Spleen (tissue), 11 donors: ENCODE measurements around the gene KRTAP10-2. TPM values are rescaled to one million over a fixed set of nuclear protein-coding genes. Genes with fewer than 3 reads are reported as not detected.
"Not testable (repeated sequence)": the region's sequence is repeated elsewhere in the genome, so short reads cannot be mapped to it uniquely, and the experiment has no call there.

Source experiments
- DNase-seq: peaks from one replicate; pipeline ENCODE4 v3.0.0-alpha.2; 2020
- H3K27ac ChIP-seq, 8 donors: fragments of 200-600 bp; sonication (generic) in 7 of 8; 1 replicate in 4 of 8; 2 replicates in 4 of 8; pipeline versions ENCODE4 v1.5.0 to v1.8.0; 2016 to 2021; ENCODE audit warnings: inconsistent platforms in 4 of 8, mild to moderate bottlenecking in 4 of 8, moderate library complexity in 1 of 8
- H3K27me3 ChIP-seq, 7 donors: fragments of 200-600 bp; sonication (generic) in 6 of 7; replicated peaks in 1 of 7; 1 replicate in 4 of 7; 2 replicates in 3 of 7; pipeline versions ENCODE4 v1.5.0 to v1.8.0; 2016 to 2021; ENCODE audit warnings: inconsistent platforms in 3 of 7, mild to moderate bottlenecking in 1 of 7
- H3K36me3 ChIP-seq, 6 donors: fragments of 200-600 bp; sonication (generic) in 5 of 6; 1 replicate in 4 of 6; 2 replicates in 2 of 6; pipeline versions ENCODE4 v1.5.0 to v1.8.0; 2016 to 2021; ENCODE audit warnings: inconsistent platforms in 2 of 6
- H3K4me1 ChIP-seq, 6 donors: fragments of 200-600 bp; sonication (generic) in 5 of 6; 1 replicate in 3 of 6; 2 replicates in 3 of 6; pipeline versions ENCODE4 v1.5.0 to v1.8.0; 2016 to 2021; ENCODE audit warnings: inconsistent platforms in 3 of 6
- H3K4me3 ChIP-seq, 8 donors: fragments of 200-600 bp; sonication (generic) in 7 of 8; 1 replicate in 4 of 8; 2 replicates in 4 of 8; pipeline versions ENCODE4 v1.5.0 to v1.8.0; 2016 to 2021; ENCODE audit warnings: inconsistent platforms in 4 of 8, mild to moderate bottlenecking in 4 of 8, moderate library complexity in 2 of 8
- H3K9me3 ChIP-seq, 8 donors: fragments of 200-600 bp; sonication (generic) in 7 of 8; 1 replicate in 4 of 8; 2 replicates in 4 of 8; pipeline versions ENCODE4 v1.5.0 to v1.8.0; 2016 to 2021; ENCODE audit warnings: inconsistent platforms in 4 of 8
- CTCF ChIP-seq, 11 experiments: fragments of 200-600 bp in 7 of 11; fragments of 450-650 bp in 4 of 11; sonication (generic) in 4 of 11; IDR thresholded peaks in 8 of 11; conservative IDR thresholded peaks in 3 of 11; 1 replicate in 7 of 11; 2 replicates in 4 of 11; pipeline versions ENCODE4 v1.4.0 to v1.8.0; 2016 to 2021; ENCODE audit warnings: antibody characterized with exemption in 11 of 11, inconsistent platforms in 4 of 11, mild to moderate bottlenecking in 1 of 11
- POLR2A ChIP-seq, 3 donors: fragments of 450-650 bp; IDR thresholded peaks; one replicate each; pipeline ENCODE4 v1.5.1; 2017; ENCODE audit warnings: antibody characterized with exemption in 3 of 3, mild to moderate bottlenecking in 1 of 3
- POLR2AphosphoS5 ChIP-seq, 3 donors: sonication (generic); formaldehyde crosslinking; IDR thresholded peaks; one replicate each; pipeline ENCODE4 v1.5.1; 2017; ENCODE audit warnings: antibody characterized with exemption in 3 of 3
- WGBS, 5 donors: extraction: QIAGEN DNeasy Blood & Tissue Kit in 3 of 5; methylation state at CpG; one replicate each; pipeline versions ENCODE4 v1.1.5 to v1.1.7; 2013 to 2018; 5-methylcytosine and 5-hydroxymethylcytosine counted together
- intact Hi-C: fragments of 100-400 bp; cut with DNase I; formaldehyde crosslinking; loops from one replicate; pipeline ENCODE4 v1.15.0; 2023; ENCODE audit warnings: low total_unique reads
- polyA plus RNA-seq, 3 donors: library from polyadenylated mRNA; stranded (reverse); fragments of 200-250 nt; gene quantifications; one replicate each; pipeline ENCODE4 v1.2.1, GENCODE V29; 2013
- total RNA-seq, 7 donors: library from RNA; depleted of rRNA in 3 of 7; stranded (reverse); fragments of >200 nt in 3 of 7; fragmentation: NEBNext Ultra II Directional in 4 of 7; extraction: Animal tissue kit (Norgen Biotek cat#: 25700) in 4 of 7; gene quantifications; one replicate each; pipeline versions ENCODE4 v1.1.0 to v1.2.1, GENCODE V29; 2016 to 2021
- donor health status: healthy with polysubstance abuse.
- donor health status: DM: no; HTN: no; CAD: no; lungs with moderate emphysema.
- donor health status: DM: no; HTN: no; CAD: no.
- donor health status: Bipolar disorder and iron deficiency.
- donor health status: healthy.
- donor health status: DM: no; HTN: no; CAD: no.
- donor health status: DM: yes; HTN: yes; CAD: no.

KRTAP10-2 gene
- total and polyA plus RNA-seq, 10 donors = not detected

GRCh38 chr21:44564886-44565598, 13.7 kb upstream of the KRTAP10-2 start:
- no peak for DNase-seq
- WGBS, 5 donors = 0 to 81% (median 35%) methylated on average over 1 of the region's 1 CpG
- intact Hi-C loops = no loop called here
- H3K9me3 ChIP-seq = peaks cover 4 to 28% (median 22%) of the 10 kb centered on the region in 8 donors
- H3K27ac ChIP-seq = peak overlapping the region in 7 of 8 donors; percentile 9 to 65 (median 44)
- no peaks in the 10 kb centered on the region for H3K36me3 ChIP-seq
- H3K4me3 ChIP-seq = no peak overlapping the region
- peaks cover 0 to 24% (median 3%) of the 10 kb centered on the region in 6 donors for H3K4me1 ChIP-seq
- TF ChIP-seq CTCF (IDR thresholded peaks at IDR 0.05 in 8 of 11, conservative IDR thresholded peaks at IDR 0.05 in 3 of 11) (no peak), POLR2AphosphoS5 (IDR thresholded peaks at IDR 0.05) (no peak), POLR2A (IDR thresholded peaks at IDR 0.05) (no peak)
- peaks cover 0 to 9% (median 0%) of the 10 kb centered on the region in 7 donors for H3K27me3 ChIP-seq

GRCh38 chr21:44564099-44564498, 12.8 kb upstream of the KRTAP10-2 start:
- Histone ChIP-seq H3K4me3 (no peak overlapping the region), H3K4me1 (peaks cover 0 to 24% (median 3%) of the 10 kb centered on the region in 6 donors), H3K27me3 (peaks cover 0 to 8% (median 0%) of the 10 kb centered on the region in 7 donors), H3K36me3 (no peaks in the 10 kb centered on the region), H3K9me3 (peaks cover 4 to 35% (median 24%) of the 10 kb centered on the region in 8 donors), H3K27ac (peak overlapping the region in 1 of 8 donors; percentile 65)
- TF ChIP-seq POLR2A (IDR thresholded peaks at IDR 0.05) (no peak), POLR2AphosphoS5 (IDR thresholded peaks at IDR 0.05) (no peak), CTCF (IDR thresholded peaks at IDR 0.05 in 8 of 11, conservative IDR thresholded peaks at IDR 0.05 in 3 of 11) (no peak)
- intact Hi-C loops = no loop called here
- DNase-seq = no peak
- WGBS, 5 donors = 90 to 100% (median 98%) methylated on average over 1 of the region's 1 CpG

- H3K27me3 ChIP-seq = peaks cover 0 to 29% (median 0%) of the 10 kb centered on the region in 7 donors
- no peaks in the 10 kb centered on the region for H3K36me3 ChIP-seq
- H3K27ac ChIP-seq = no peak within 1 kb of the TSS
- WGBS, 5 donors = 68 to 88% (median 73%) methylated on average over 5 of the region's 5 CpGs
- DNase-seq = no peak
- H3K9me3 ChIP-seq = peaks cover 4 to 38% (median 19%) of the 10 kb centered on the region in 8 donors
- H3K4me1 ChIP-seq = peaks cover 0 to 14% (median 0%) of the 10 kb centered on the region in 6 donors
- TF ChIP-seq POLR2A (IDR thresholded peaks at IDR 0.05) (no peak), POLR2AphosphoS5 (IDR thresholded peaks at IDR 0.05) (no peak), CTCF (IDR thresholded peaks at IDR 0.05 in 8 of 11, conservative IDR thresholded peaks at IDR 0.05 in 3 of 11) (no peak)
- intact Hi-C loops = no loop called here
- no peak within 1 kb of the TSS for H3K4me3 ChIP-seq
Observed at GRCh38 chr21:44558695-44559094, 7.4 kb upstream of the KRTAP10-2 start, which contains the start of gene KRTAP10-3. KRTAP10-3 (minus strand) TSS chr21:44558795; CDS start chr21:44558715, 80 bp downstream.

- 71 to 81% (median 76%) methylated on average over 8 to 10 of the region's 10 CpGs for WGBS, 5 donors
- H3K27ac ChIP-seq, intact Hi-C loops, H3K4me3 ChIP-seq, H3K36me3 ChIP-seq: not testable (repeated sequence)
- H3K9me3 ChIP-seq = peaks cover 4 to 35% (median 15%) of the 10 kb centered on the region in 8 donors
- DNase-seq = peak; percentile 74
- H3K4me1 ChIP-seq = peaks cover 0 to 14% (median 0%) of the 10 kb centered on the region in 6 donors
- peaks cover 0 to 29% (median 0%) of the 10 kb centered on the region in 7 donors for H3K27me3 ChIP-seq
Observed at GRCh38 chr21:44558329-44558675, 7.0 kb upstream of the KRTAP10-2 start.
